ENCODE measurements around the gene EEIG1.

GRCh38 chr9:127993721-127994120 is 12.9 kb upstream of the EEIG1 start:
- TF ChIP-seq CTCF (IDR thresholded peaks at IDR 0.05; ENCODE audit: low read length) (no peak), EZH2 (optimal IDR thresholded peaks at IDR 0.05; ENCODE audit: low read depth, low read length) (no peak), EZH2phosphoT487 (IDR thresholded peaks at IDR 0.05; ENCODE audit: low read length) (no peak)

All from MM.1S (cell line).